ENCODE data around the gene CDH4.

The CDH4 gene

DNA sequence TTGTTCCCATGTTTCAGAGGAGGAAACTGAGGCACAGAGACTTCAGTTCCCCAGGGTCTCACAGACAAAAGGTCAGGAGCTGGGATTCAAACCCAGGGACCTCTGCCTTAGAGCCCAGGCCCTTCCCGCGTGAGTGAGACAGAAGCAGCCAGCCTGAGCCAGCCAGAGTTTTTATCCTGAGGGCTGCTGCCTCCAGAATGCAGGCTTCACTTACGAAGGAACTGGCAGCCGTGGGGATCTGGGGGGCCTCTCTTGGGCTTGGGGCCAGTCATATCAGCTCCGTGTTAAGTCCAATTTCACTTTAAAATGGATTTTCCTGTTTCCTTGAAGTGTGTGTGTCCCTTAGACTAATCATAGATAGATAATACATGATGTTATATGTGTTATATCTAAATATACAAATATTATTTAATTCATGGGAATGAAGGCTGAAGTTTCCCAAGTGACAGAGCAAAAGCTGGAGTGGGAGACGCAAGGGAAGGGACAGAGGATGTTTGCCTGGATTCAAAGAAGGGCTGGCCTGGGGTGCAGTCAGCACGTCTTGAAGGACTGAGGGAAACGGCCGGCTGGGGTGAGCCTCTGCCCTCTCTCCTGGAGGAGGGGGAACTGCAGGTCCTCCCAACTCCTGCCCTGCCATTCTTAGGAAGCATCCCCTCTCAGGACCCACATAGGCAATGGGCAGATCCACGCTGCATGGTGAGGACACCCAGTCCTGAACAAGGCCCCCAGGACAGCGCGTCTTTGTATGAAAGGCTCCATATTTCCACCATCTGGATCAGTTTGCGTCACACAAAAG, 320.1 kb downstream of the CDH4 start:
- TF ChIP-seq TAF1 (IDR thresholded peaks at IDR 0.05; ENCODE audit: borderline replicate concordance, insufficient read depth, low read length) (no peak), POLR2AphosphoS5 (IDR thresholded peaks at IDR 0.05; ENCODE audit: low read depth, low read length) (no peak), SIN3A (IDR thresholded peaks at IDR 0.05; ENCODE audit: borderline replicate concordance, insufficient read depth, low read length) (no peak), FOXP2 (optimal IDR thresholded peaks at IDR 0.05; ENCODE audit: borderline replicate concordance, extremely low read depth, extremely low read length, insufficient read depth) (no peak)
- TF ChIP-seq, protein P1, sequence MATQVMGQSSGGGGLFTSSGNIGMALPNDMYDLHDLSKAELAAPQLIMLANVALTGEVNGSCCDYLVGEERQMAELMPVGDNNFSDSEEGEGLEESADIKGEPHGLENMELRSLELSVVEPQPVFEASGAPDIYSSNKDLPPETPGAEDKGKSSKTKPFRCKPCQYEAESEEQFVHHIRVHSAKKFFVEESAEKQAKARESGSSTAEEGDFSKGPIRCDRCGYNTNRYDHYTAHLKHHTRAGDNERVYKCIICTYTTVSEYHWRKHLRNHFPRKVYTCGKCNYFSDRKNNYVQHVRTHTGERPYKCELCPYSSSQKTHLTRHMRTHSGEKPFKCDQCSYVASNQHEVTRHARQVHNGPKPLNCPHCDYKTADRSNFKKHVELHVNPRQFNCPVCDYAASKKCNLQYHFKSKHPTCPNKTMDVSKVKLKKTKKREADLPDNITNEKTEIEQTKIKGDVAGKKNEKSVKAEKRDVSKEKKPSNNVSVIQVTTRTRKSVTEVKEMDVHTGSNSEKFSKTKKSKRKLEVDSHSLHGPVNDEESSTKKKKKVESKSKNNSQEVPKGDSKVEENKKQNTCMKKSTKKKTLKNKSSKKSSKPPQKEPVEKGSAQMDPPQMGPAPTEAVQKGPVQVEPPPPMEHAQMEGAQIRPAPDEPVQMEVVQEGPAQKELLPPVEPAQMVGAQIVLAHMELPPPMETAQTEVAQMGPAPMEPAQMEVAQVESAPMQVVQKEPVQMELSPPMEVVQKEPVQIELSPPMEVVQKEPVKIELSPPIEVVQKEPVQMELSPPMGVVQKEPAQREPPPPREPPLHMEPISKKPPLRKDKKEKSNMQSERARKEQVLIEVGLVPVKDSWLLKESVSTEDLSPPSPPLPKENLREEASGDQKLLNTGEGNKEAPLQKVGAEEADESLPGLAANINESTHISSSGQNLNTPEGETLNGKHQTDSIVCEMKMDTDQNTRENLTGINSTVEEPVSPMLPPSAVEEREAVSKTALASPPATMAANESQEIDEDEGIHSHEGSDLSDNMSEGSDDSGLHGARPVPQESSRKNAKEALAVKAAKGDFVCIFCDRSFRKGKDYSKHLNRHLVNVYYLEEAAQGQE (IDR thresholded peaks at IDR 0.05; ENCODE audit: insufficient read depth in 1 of 2, low read depth in 2 of 2, low read length in 2 of 2): no peak

DNA sequence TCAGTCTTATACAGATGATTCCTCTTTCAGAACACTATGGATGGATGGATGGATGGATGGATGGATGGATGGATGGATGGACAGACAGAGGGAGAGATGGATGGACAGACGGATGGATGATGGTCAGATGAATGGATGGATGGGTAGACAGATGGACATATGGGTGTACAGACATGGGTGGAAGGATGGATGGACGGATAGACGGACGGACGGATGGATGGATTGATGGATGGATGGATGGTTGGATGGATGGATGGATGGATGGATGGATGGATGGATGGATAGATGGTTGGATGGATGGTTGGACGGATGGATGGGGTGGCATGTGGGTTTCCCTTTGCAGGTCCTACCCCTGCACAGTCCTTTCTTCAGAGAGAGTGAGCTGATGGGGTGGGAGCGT, 320.7 kb downstream of the CDH4 start:
- TF ChIP-seq POLR2AphosphoS5 (IDR thresholded peaks at IDR 0.05; ENCODE audit: low read depth, low read length): no peak
- TF ChIP-seq FOXP2 (optimal IDR thresholded peaks at IDR 0.05; ENCODE audit: borderline replicate concordance, extremely low read depth, extremely low read length, insufficient read depth): no peak
- no peak for TF ChIP-seq SIN3A (IDR thresholded peaks at IDR 0.05; ENCODE audit: borderline replicate concordance, insufficient read depth, low read length)
- TF ChIP-seq, protein P1 (IDR thresholded peaks at IDR 0.05; ENCODE audit: insufficient read depth in 1 of 2, low read depth in 2 of 2, low read length in 2 of 2): no peak

DNA sequence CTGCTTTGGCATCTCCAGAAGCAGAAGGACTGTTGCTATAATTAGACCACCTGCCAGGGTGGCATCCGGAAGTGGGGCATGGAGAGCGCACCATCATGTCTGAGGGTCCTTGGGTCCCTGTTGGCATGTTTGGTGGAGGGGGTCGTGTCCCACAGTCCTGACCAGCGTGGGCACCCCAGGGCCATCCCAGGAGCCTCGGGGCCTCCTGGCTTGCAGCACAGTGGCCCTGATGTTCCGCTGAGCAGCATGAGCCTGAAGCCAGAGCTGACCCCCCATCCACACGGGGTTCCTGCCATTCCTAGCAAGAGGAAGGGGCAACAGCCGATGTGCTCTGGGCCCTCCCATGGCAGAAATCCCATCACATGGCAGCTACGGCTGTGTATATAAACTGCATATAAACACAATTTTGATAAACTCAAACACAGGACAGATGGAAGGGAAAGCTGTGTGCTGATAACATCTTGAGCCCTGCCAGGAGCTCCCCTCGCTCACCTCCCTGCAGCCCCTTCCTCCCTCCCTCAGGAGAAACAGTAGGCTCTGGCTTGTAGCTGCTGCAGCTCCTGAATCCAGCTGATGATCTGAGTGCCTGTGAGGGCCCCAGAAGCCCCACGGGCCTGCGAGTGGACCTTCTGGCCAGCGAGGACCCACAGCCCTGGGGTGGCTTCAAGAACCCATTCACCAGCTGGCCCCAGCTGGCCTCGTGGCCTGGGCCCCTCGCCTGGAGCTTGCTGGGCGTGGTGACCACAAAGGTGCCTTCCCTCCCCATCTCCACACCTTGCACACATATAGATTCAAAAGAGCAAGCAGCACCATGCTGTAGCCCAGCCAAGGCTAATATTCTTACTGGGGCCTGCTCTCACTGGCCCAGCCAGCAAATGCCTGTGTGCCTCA, 321.6 kb downstream of the CDH4 start:
- TF ChIP-seq, protein P1 (IDR thresholded peaks at IDR 0.05; ENCODE audit: insufficient read depth in 1 of 2, low read depth in 2 of 2, low read length in 2 of 2): no peak
- TF ChIP-seq TAF1 (IDR thresholded peaks at IDR 0.05; ENCODE audit: borderline replicate concordance, insufficient read depth, low read length): no peak
- no peak for TF ChIP-seq FOXP2 (optimal IDR thresholded peaks at IDR 0.05; ENCODE audit: borderline replicate concordance, extremely low read depth, extremely low read length, insufficient read depth)
- no peak for TF ChIP-seq POLR2AphosphoS5 (IDR thresholded peaks at IDR 0.05; ENCODE audit: low read depth, low read length)
- no peak for TF ChIP-seq SIN3A (IDR thresholded peaks at IDR 0.05; ENCODE audit: borderline replicate concordance, insufficient read depth, low read length)

DNA sequence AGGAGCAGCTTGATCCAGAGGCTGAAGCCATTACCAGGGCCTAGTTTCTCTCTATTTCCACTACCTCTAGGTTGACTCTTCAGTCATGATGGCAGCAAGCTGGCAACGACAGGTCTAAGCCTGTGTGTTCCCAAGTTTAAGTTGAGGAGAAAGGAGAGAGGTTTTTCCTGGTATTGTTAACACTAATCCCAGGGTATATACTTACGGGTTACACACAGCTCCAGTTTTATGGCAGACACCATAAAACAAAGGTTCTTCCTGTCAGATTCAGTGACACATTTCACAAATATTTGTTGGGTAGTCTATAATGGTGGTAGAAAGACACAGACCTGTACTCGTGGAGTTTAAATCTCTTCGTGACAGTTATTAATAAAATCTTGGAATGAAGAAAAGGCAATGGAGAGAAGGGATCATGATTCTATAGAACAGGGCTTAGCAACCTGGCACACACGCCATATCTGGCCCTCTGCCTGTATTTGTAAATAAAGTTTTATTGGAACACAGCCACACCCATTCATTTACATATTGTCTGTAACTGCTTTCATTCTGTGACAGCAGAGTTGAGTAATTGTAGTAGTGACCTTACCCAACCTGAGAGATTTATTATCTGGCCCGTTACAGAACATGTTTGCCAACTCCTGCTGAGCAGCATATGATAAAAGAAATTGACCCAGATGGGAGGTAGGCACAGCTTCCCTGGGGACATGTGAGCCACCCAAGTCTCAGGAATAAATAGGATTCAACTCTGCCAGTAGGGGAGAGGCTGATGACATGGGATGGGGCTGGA, 323.3 kb downstream of the CDH4 start:
- TF ChIP-seq SIN3A (IDR thresholded peaks at IDR 0.05; ENCODE audit: borderline replicate concordance, insufficient read depth, low read length): no peak
- TF ChIP-seq POLR2AphosphoS5 (IDR thresholded peaks at IDR 0.05; ENCODE audit: low read depth, low read length): no peak
- TF ChIP-seq TAF1 (IDR thresholded peaks at IDR 0.05; ENCODE audit: borderline replicate concordance, insufficient read depth, low read length): no peak
- TF ChIP-seq, protein P1 (IDR thresholded peaks at IDR 0.05; ENCODE audit: insufficient read depth in 1 of 2, low read depth in 2 of 2, low read length in 2 of 2): no peak
- TF ChIP-seq FOXP2 (optimal IDR thresholded peaks at IDR 0.05; ENCODE audit: borderline replicate concordance, extremely low read depth, extremely low read length, insufficient read depth): no peak

Measured in PFSK-1 (cell line).